Chondrocyte (in vitro differentiated cells): Measurements from ENCODE around the gene VMP1. TPM values are rescaled to one million over a fixed set of nuclear protein-coding genes. Genes with fewer than 3 reads are reported as not detected.
"Not testable (repeated sequence)": the region's sequence is repeated elsewhere in the genome, so short reads cannot be mapped to it uniquely, and the experiment has no call there.

Experiments
- DNase-seq: peaks from one replicate; pipeline ENCODE4 v3.0.0; 2021; ENCODE audit warnings: mixed read lengths, low spot score
- H3K27ac Mint-ChIP-seq: one replicate; pipeline ENCODE4 v1.8.0; 2021; ENCODE audit warnings: mild to moderate bottlenecking, moderate library complexity, mixed read lengths; ENCODE audit not compliant: unreplicated experiment
- H3K27me3 Mint-ChIP-seq: 2 replicates; pipeline ENCODE4 v1.8.0; 2021; ENCODE audit warnings: low read depth, mixed read lengths
- H3K36me3 Mint-ChIP-seq: 2 replicates; pipeline ENCODE4 v1.8.0; 2021; ENCODE audit warnings: low read depth, mixed read lengths
- H3K4me1 Mint-ChIP-seq: 2 replicates; pipeline ENCODE4 v1.8.0; 2021; ENCODE audit warnings: low read depth, mild to moderate bottlenecking, mixed read lengths
- H3K4me3 Mint-ChIP-seq: one replicate; pipeline ENCODE4 v1.8.0; 2021; ENCODE audit warnings: mild to moderate bottlenecking, moderate library complexity, mixed read lengths; ENCODE audit not compliant: unreplicated experiment
- H3K9me3 Mint-ChIP-seq: 2 replicates; pipeline ENCODE4 v1.8.0; 2021; ENCODE audit warnings: low read depth, mixed read lengths
- CTCF ChIP-seq: fragments of 200-600 bp; sonication (generic); IDR thresholded peaks from 2 replicates; pipeline ENCODE4 v1.5.0; 2021; ENCODE audit warnings: antibody characterized with exemption, mild to moderate bottlenecking, moderate library complexity
- total RNA-seq: library from RNA; stranded (reverse); gene quantifications from 3 replicates; pipeline ENCODE4 v1.2.1, GENCODE V29; 2021

The VMP1 gene
- total RNA-seq, 1 donor from 2014 or later, result 295 TPM

- Mint-ChIP-seq H3K36me3 (peaks cover 21% of the 10 kb centered on the region), H3K9me3 (peaks cover 5% of the 10 kb centered on the region), H3K4me3 (no peak overlapping the region), H3K27ac (peak overlapping the region; percentile 42), H3K27me3 (no peaks in the 10 kb centered on the region), H3K4me1 (peaks cover 48% of the 10 kb centered on the region)
- TF ChIP-seq CTCF, result no peak
- DNase-seq, result no peak
These were observed 72.1 kb downstream of the VMP1 start for GRCh38 chr17:59779521-59779920.

GRCh38 chr17:59780548-59780947 is 73.1 kb downstream of the VMP1 start:
- not testable (repeated sequence) for DNase-seq, H3K4me3 Mint-ChIP-seq, H3K27me3 Mint-ChIP-seq, H3K9me3 Mint-ChIP-seq
- peaks cover 21% of the 10 kb centered on the region for H3K36me3 Mint-ChIP-seq
- peak overlapping the region; percentile 65 for H3K27ac Mint-ChIP-seq
- peaks cover 55% of the 10 kb centered on the region for H3K4me1 Mint-ChIP-seq

DNA sequence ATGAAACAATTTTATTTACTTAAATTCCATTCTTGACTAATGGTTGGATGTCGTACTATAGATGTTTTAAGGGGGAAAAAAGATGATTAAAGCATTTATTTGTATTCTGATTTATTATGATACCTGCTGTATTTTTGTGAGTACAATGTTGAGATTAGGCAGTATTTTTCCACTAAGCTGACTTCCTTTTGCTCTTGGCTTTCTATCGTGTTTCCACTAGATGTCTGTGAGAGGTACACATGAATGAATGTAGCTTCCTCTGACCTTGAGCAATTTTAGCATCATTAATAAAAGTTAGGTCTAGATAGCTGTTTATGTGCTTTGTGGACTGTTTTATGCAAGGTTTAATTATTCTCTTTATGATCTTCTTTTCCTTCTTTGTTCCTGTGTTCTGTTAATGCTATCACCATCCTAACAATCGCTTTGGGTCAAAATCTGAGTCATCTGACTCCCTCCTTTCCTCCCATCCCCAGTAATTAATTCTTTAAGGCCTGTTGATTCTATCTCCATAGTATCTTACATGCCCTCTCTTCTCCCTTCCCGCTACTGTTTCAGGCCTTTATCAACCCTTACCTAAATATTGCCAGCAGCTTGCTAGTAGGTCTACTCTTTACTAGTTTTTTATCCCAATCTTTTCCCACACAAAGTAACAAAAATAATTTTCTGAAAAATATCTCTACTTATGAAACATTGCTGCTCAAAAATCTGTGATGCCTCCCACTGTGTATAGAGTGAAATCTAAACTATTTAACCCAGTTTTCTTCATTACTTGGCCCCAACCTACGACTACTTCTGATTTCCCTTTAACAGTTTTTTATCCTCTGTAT is 76.0 kb downstream of the VMP1 start:
- TF ChIP-seq CTCF, result no peak
- Mint-ChIP-seq H3K9me3 (no peaks in the 10 kb centered on the region), H3K4me1 (peaks cover 76% of the 10 kb centered on the region), H3K36me3 (peaks cover 8% of the 10 kb centered on the region), H3K27ac (peak overlapping the region; percentile 99), H3K4me3 (peak overlapping the region; percentile 1), H3K27me3 (no peaks in the 10 kb centered on the region)
- DNase-seq, result no peak

GRCh38 chr17:59785091-59785799 is 77.8 kb downstream of the VMP1 start:
- H3K4me1 Mint-ChIP-seq, result peaks cover 78% of the 10 kb centered on the region
- H3K9me3 Mint-ChIP-seq, result no peaks in the 10 kb centered on the region
- H3K27ac Mint-ChIP-seq, result peak overlapping the region; percentile 89
- no peaks in the 10 kb centered on the region for H3K27me3 Mint-ChIP-seq
- TF ChIP-seq CTCF, result no peak
- no peak for DNase-seq
- H3K4me3 Mint-ChIP-seq, result no peak overlapping the region
- no peaks in the 10 kb centered on the region for H3K36me3 Mint-ChIP-seq

DNA sequence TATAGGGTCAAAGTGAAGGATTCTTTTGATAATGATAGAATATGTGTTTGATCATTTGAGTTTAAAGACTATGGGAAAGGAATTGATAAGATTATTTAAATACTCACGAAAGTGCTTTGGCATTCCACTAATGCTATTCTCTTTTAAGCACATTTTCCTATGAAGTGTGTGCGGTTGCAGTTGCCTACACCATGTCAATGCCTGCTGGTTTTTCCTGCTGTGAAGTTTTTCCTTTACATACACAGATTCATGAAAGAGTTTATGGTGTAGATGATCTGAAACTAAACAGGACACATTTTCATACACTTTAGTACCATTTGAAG is 78.7 kb downstream of the VMP1 start:
- no peak for DNase-seq
- no peaks in the 10 kb centered on the region for H3K36me3 Mint-ChIP-seq
- peak overlapping the region; percentile 89 for H3K27ac Mint-ChIP-seq
- H3K4me3 Mint-ChIP-seq, result peak overlapping the region; percentile 26
- H3K27me3 Mint-ChIP-seq, result no peaks in the 10 kb centered on the region
- peak; percentile 29 for TF ChIP-seq CTCF
- peaks cover 74% of the 10 kb centered on the region for H3K4me1 Mint-ChIP-seq
- no peaks in the 10 kb centered on the region for H3K9me3 Mint-ChIP-seq
